Loucy (cell line): Measurements from ENCODE around the gene PANK2.

Experiments
- EZH2phosphoT487 ChIP-seq: fragments of 200-600 bp; IDR thresholded peaks from 2 replicates; pipeline ENCODE4 v1.6.1; 2018; ENCODE audit warnings: antibody characterized with exemption, mild to moderate bottlenecking, moderate library complexity, borderline replicate concordance
- TF ChIP-seq, protein P1 (sequence below): fragments of 200-600 bp; sonication (generic); conservative IDR thresholded peaks from 2 replicates; pipeline ENCODE4 v1.5.1; 2014; ENCODE audit warnings: mild to moderate bottlenecking, antibody characterized with exemption, low read length

DNA sequence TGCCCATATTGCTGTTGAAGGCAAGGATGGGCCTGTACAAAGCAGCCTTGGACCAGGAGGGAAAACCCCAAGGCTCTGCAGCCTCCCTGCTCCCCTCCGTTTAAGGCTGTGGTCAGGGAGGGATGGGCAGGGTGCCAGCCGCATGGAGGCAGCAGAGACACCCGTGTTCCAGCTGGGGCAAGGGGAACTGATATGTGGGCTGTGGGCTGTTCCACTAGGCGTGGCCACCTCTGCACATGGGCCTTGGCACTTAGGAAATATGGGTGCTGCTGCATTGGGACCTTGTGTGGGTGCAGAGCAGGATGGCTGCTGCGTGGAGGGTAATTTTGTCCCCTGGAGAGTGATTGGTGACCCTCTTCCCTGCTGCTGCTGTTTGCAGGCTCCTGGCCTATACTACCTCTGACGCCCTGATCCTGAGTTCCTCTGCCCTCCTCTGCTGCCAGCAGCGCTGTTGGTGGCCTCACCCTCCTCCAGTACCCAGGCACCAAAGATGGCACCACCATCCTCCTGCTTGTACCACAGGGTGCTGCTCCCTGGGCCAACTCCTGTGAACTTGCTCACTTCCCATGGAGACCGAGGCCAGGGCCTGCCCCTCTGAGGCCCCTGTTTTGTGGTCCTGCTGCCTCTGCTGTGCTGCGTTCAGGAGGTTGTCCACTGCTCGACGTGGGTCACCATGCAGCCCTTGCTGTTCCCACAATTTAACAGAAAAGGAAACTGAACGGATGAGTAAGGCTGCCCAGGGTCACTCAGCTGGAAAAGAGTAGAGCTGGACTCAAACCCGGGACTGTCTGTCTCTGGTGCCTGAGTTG is 35.3 kb downstream of the PANK2 start:
- TF ChIP-seq, protein P1, sequence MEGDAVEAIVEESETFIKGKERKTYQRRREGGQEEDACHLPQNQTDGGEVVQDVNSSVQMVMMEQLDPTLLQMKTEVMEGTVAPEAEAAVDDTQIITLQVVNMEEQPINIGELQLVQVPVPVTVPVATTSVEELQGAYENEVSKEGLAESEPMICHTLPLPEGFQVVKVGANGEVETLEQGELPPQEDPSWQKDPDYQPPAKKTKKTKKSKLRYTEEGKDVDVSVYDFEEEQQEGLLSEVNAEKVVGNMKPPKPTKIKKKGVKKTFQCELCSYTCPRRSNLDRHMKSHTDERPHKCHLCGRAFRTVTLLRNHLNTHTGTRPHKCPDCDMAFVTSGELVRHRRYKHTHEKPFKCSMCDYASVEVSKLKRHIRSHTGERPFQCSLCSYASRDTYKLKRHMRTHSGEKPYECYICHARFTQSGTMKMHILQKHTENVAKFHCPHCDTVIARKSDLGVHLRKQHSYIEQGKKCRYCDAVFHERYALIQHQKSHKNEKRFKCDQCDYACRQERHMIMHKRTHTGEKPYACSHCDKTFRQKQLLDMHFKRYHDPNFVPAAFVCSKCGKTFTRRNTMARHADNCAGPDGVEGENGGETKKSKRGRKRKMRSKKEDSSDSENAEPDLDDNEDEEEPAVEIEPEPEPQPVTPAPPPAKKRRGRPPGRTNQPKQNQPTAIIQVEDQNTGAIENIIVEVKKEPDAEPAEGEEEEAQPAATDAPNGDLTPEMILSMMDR, result no peak
- no peak for TF ChIP-seq EZH2phosphoT487
